ENCODE results near the gene CENPV.
"Not testable (repeated sequence)": the region's sequence is repeated elsewhere in the genome, so short reads cannot be mapped to it uniquely, and the experiment has no call there.

Gene CENPV

GRCh38 chr17:16313139-16314090 lies 39.9 kb downstream of the CENPV start:
- no peak overlapping the region for H3K4me2 ChIP-seq (ENCODE audit: low read depth, low read length, poor library complexity, severe bottlenecking)

GRCh38 chr17:16312061-16312460 lies 41.2 kb downstream of the CENPV start:
- H2AFZ ChIP-seq (ENCODE audit: low read length); H3K79me2 ChIP-seq (ENCODE audit: insufficient read depth, low read length); H3K4me2 ChIP-seq (ENCODE audit: low read depth, low read length, poor library complexity, severe bottlenecking); H3K9me3 ChIP-seq (ENCODE audit: insufficient read depth, low read depth, low read length); H3K27me3 ChIP-seq (ENCODE audit: insufficient read depth, low read length, poor library complexity, severe bottlenecking); H3K36me3 ChIP-seq (ENCODE audit: insufficient read depth, low read length); H3K4me3 ChIP-seq (ENCODE audit: low read length, poor library complexity, severe bottlenecking); H3F3A ChIP-seq (ENCODE audit: low read depth); H4K20me1 ChIP-seq (ENCODE audit: insufficient read depth, low read length, poor library complexity, severe bottlenecking); H3K9ac ChIP-seq (ENCODE audit: low read depth, low read length, poor library complexity, severe bottlenecking); H3K9me2 ChIP-seq (replicated peaks; ENCODE audit: low read depth, low read length): not testable (repeated sequence)
- H3K4me1 ChIP-seq (ENCODE audit: insufficient read depth, low read length, poor library complexity, severe bottlenecking) = peaks cover 13% of the 10 kb centered on the region

More at GRCh38 chr17:16313139-16314090, 39.9 kb downstream of the CENPV start:
- Histone ChIP-seq H4K20me1 (ENCODE audit: insufficient read depth, low read length, poor library complexity, severe bottlenecking) (no peaks in the 10 kb centered on the region), H3K9me2 (replicated peaks; ENCODE audit: low read depth, low read length) (no peaks in the 10 kb centered on the region), H3K9me3 (ENCODE audit: insufficient read depth, low read depth, low read length) (no peaks in the 10 kb centered on the region), H3K9ac (ENCODE audit: low read depth, low read length, poor library complexity, severe bottlenecking) (no peak overlapping the region), H3F3A (ENCODE audit: low read depth) (no peaks in the 10 kb centered on the region), H2AFZ (ENCODE audit: low read length) (no peak overlapping the region), H3K79me2 (ENCODE audit: insufficient read depth, low read length) (no peaks in the 10 kb centered on the region), H3K4me1 (ENCODE audit: insufficient read depth, low read length, poor library complexity, severe bottlenecking) (peaks cover 7% of the 10 kb centered on the region), H3K4me3 (ENCODE audit: low read length, poor library complexity, severe bottlenecking) (no peak overlapping the region), H3K27me3 (ENCODE audit: insufficient read depth, low read length, poor library complexity, severe bottlenecking) (no peaks in the 10 kb centered on the region), H3K36me3 (ENCODE audit: insufficient read depth, low read length) (no peaks in the 10 kb centered on the region)
- TF ChIP-seq CTCF (conservative IDR thresholded peaks at IDR 0.05; ENCODE audit: low read length) (no peak), EZH2phosphoT487 (IDR thresholded peaks at IDR 0.05; ENCODE audit: borderline replicate concordance) (no peak)

GRCh38 chr17:16306211-16306610 lies 47.1 kb downstream of the CENPV start:
- Histone ChIP-seq H3K4me1 (ENCODE audit: insufficient read depth, low read length, poor library complexity, severe bottlenecking) (peaks cover 23% of the 10 kb centered on the region), H3K9ac (ENCODE audit: low read depth, low read length, poor library complexity, severe bottlenecking) (no peak overlapping the region), H3K27me3 (ENCODE audit: insufficient read depth, low read length, poor library complexity, severe bottlenecking) (no peaks in the 10 kb centered on the region), H3K79me2 (ENCODE audit: insufficient read depth, low read length) (no peaks in the 10 kb centered on the region), H4K20me1 (ENCODE audit: insufficient read depth, low read length, poor library complexity, severe bottlenecking) (no peaks in the 10 kb centered on the region), H3K4me3 (ENCODE audit: low read length, poor library complexity, severe bottlenecking) (no peak overlapping the region), H3K36me3 (ENCODE audit: insufficient read depth, low read length) (no peaks in the 10 kb centered on the region), H2AFZ (ENCODE audit: low read length) (no peak overlapping the region), H3F3A (ENCODE audit: low read depth) (no peaks in the 10 kb centered on the region), H3K9me2 (replicated peaks; ENCODE audit: low read depth, low read length) (no peaks in the 10 kb centered on the region), H3K4me2 (ENCODE audit: low read depth, low read length, poor library complexity, severe bottlenecking) (no peak overlapping the region), H3K9me3 (ENCODE audit: insufficient read depth, low read depth, low read length) (no peaks in the 10 kb centered on the region)
- no peak for TF ChIP-seq EZH2phosphoT487 (IDR thresholded peaks at IDR 0.05; ENCODE audit: borderline replicate concordance)
- TF ChIP-seq CTCF (conservative IDR thresholded peaks at IDR 0.05; ENCODE audit: low read length) = no peak
